ENCODE measurements around the gene MAST3. TPM values are rescaled to one million over a fixed set of nuclear protein-coding genes. Genes with fewer than 3 reads are reported as not detected.

MAST3 gene
- polyA plus RNA-seq, 1 experiment: 2.1 TPM

- no peak for TF ChIP-seq CTCF (IDR thresholded peaks at IDR 0.05; ENCODE audit: low read depth, low read length)
- Histone ChIP-seq H3K9me3 (ENCODE audit: control insufficient read depth, insufficient read depth, low read length) (no peaks in the 10 kb centered on the region; the same call in 1 of the 2 replicates), H3K4me3 (ENCODE audit: low read depth, low read length) (no peak overlapping the region), H3K27ac (ENCODE audit: low read depth, low read length) (no peak overlapping the region), H3K27me3 (ENCODE audit: control insufficient read depth, insufficient read depth, low read length) (no peaks in the 10 kb centered on the region)
- DNase-seq (ENCODE audit: low read depth, low spot score): no peak
- ChIA-PET POLR2A (interaction anchor here (0.6 kb wide), 1 partner anchor 58 kb away, joined by 3 read pairs; no protein-coding TSS in a partner anchor), CTCF (no interaction called here)
Measured at GRCh38 chr19:18196511-18196845, 98.9 kb downstream of the MAST3 start.

- ChIA-PET POLR2A (no interaction called here), CTCF (interaction anchor here (0.6 to 0.9 kb wide), 4 partner anchors 55 to 191 kb away, joined by 3 to 13 read pairs (median 5); no protein-coding TSS in a partner anchor)
- Histone ChIP-seq H3K27ac (ENCODE audit: low read depth, low read length) (no peak overlapping the region), H3K4me3 (ENCODE audit: low read depth, low read length) (no peak overlapping the region), H3K9me3 (ENCODE audit: control insufficient read depth, insufficient read depth, low read length) (no peaks in the 10 kb centered on the region; the same call in 1 of the 2 replicates), H3K27me3 (ENCODE audit: control insufficient read depth, insufficient read depth, low read length) (no peaks in the 10 kb centered on the region)
- no peak for DNase-seq (ENCODE audit: low read depth, low spot score)
- no peak for TF ChIP-seq CTCF (IDR thresholded peaks at IDR 0.05; ENCODE audit: low read depth, low read length)
Measured at GRCh38 chr19:18197306-18197705, 99.7 kb downstream of the MAST3 start.

GRCh38 chr19:18197941-18198340 is 100.4 kb downstream of the MAST3 start:
- no peak for TF ChIP-seq CTCF (IDR thresholded peaks at IDR 0.05; ENCODE audit: low read depth, low read length)
- Histone ChIP-seq H3K4me3 (ENCODE audit: low read depth, low read length) (no peak overlapping the region), H3K27me3 (ENCODE audit: control insufficient read depth, insufficient read depth, low read length) (no peaks in the 10 kb centered on the region), H3K27ac (ENCODE audit: low read depth, low read length) (no peak overlapping the region), H3K9me3 (ENCODE audit: control insufficient read depth, insufficient read depth, low read length) (no peaks in the 10 kb centered on the region; the same call in 1 of the 2 replicates)
- DNase-seq (ENCODE audit: low read depth, low spot score): no peak
- CTCF ChIA-PET: interaction anchor here (0.7 to 0.9 kb wide), 2 partner anchors 54 to 131 kb away, joined by 3 to 4 read pairs; no protein-coding TSS in a partner anchor
- POLR2A ChIA-PET: no interaction called here

- Histone ChIP-seq H3K27ac (ENCODE audit: low read depth, low read length) (no peak overlapping the region), H3K27me3 (ENCODE audit: control insufficient read depth, insufficient read depth, low read length) (no peaks in the 10 kb centered on the region), H3K4me3 (ENCODE audit: low read depth, low read length) (no peak overlapping the region), H3K9me3 (ENCODE audit: control insufficient read depth, insufficient read depth, low read length) (no peaks in the 10 kb centered on the region; the same call in 1 of the 2 replicates)
- no peak for DNase-seq (ENCODE audit: low read depth, low spot score)
- ChIA-PET POLR2A (no interaction called here), CTCF (interaction anchor here (0.6 kb wide), 1 partner anchor 81 kb away, joined by 4 read pairs; no protein-coding TSS in a partner anchor)
- TF ChIP-seq CTCF (IDR thresholded peaks at IDR 0.05; ENCODE audit: low read depth, low read length): no peak
Measured at GRCh38 chr19:18198374-18198773, 100.8 kb downstream of the MAST3 start.

Small RNA genes lying within 50 kb of the gene (small RNA-seq; reads per million reads assigned to genes)
- not detected for gene IFI30 (ENCODE audit: insufficient read length, low read depth)

Other genes with a start within 250 kb of the MAST3 start
- gene JAK3, start 249.8 kb upstream of the MAST3 start, polyA plus RNA-seq (2011; rRNA removed): 0.99 and 1.4 TPM in 2 replicates
- 890 and 1,276 TPM in 2 replicates for gene RPL18A, start 237.9 kb upstream of the MAST3 start, polyA plus RNA-seq (2011; rRNA removed)
- not detected in 2 replicates for gene SLC5A5, start 225.8 kb upstream of the MAST3 start, polyA plus RNA-seq (2011; rRNA removed)
- gene CCDC124, start 164.8 kb upstream of the MAST3 start, polyA plus RNA-seq (2011; rRNA removed): 36.0 and 40.9 TPM in 2 replicates
- 0.05 and 0.07 TPM in 2 replicates for gene KCNN1, start 130.7 kb upstream of the MAST3 start, polyA plus RNA-seq (2011; rRNA removed)
- 2.3 TPM in 2 replicates for gene ARRDC2, start 89.6 kb upstream of the MAST3 start, polyA plus RNA-seq (2011; rRNA removed)
- 0.05 and 0.14 TPM in 2 replicates for gene IL12RB1, start 10.8 kb upstream of the MAST3 start, polyA plus RNA-seq (2011; rRNA removed)
- 19.7 and 23.3 TPM in 2 replicates for gene PIK3R2, start 55.4 kb downstream of the MAST3 start, polyA plus RNA-seq (2011; rRNA removed)
- gene IFI30, start 76.0 kb downstream of the MAST3 start, polyA plus RNA-seq (2011; rRNA removed): 6.9 and 8.1 TPM in 2 replicates
- 8.2 and 13.4 TPM in 2 replicates for gene MPV17L2, start 95.4 kb downstream of the MAST3 start, polyA plus RNA-seq (2011; rRNA removed)
- gene RAB3A, start 106.3 kb downstream of the MAST3 start, polyA plus RNA-seq (2011; rRNA removed): 2.8 and 6.1 TPM in 2 replicates
- 0.12 and 0.46 TPM in 2 replicates for gene PDE4C, start 128.7 kb downstream of the MAST3 start, polyA plus RNA-seq (2011; rRNA removed)
- 0.45 and 0.53 TPM in 2 replicates for gene IQCN, start 176.7 kb downstream of the MAST3 start, polyA plus RNA-seq (2011; rRNA removed)
- gene JUND, start 183.8 kb downstream of the MAST3 start, polyA plus RNA-seq (2011; rRNA removed): 48.6 and 67.8 TPM in 2 replicates
- 58.6 and 69.3 TPM in 2 replicates for gene LSM4, start 225.3 kb downstream of the MAST3 start, polyA plus RNA-seq (2011; rRNA removed)
- gene PGPEP1, start 242.8 kb downstream of the MAST3 start, polyA plus RNA-seq (2011; rRNA removed): 22.0 and 29.1 TPM in 2 replicates